ENCODE measurements around the gene OXNAD1.

OXNAD1 gene

DNA sequence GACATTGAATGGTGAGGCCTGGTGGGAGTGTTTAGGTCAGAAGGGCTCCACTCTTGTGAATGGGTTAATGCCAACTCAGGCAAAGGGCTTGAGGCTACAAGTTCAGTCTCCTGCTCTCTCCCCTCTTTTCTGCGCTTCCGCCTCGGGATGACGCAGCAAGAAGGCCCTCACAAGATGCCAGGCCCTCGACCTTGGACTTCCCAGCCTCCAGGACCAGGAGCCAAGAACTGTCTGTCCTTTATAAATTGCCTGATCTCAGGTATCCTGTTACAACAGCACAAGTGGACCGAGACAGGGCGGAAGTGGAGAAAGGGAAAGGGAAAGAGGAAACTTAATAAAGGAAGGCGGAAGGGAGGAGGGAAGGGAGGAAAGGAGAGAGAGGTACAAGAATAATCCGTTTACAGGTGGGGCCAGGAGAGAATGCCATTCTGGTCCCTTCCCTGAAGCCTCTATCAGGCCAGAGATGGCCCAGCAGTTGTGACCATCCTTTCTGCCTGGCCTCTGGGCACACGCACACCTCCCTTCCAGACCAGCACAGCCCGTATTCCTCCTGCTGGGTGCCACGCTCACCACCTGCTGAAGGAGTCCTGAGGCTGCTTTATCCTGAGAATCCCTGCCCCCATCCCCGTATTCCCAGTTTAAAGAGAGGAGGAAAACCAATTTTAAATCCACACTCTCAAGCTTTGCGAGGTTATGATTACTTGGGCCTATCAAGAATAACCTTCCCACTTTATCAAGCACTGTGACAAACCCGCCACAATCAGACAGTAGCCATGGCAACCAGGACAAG, 64.2 kb downstream of the OXNAD1 start:
- TF ChIP-seq ZNF274 (IDR thresholded peaks at IDR 0.05; ENCODE audit: low read depth, low read length) = no peak

DNA sequence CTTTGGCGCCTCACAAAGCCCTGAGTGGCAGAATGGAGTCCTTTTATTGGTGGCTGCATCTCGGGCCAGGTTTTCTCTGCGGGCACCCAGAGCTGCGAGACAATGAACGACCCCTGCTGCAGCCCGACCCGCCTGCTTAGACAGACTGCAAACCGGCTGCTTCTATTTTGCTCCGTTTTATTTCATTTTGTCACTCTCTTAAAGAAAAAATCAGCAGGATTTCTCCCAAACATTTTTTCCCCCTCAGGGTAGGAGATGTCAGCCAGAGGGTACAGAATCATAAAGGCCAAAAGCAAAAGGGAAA, 64.8 kb downstream of the OXNAD1 start:
- no peak for TF ChIP-seq ZNF274 (IDR thresholded peaks at IDR 0.05; ENCODE audit: low read depth, low read length)
- no peak overlapping the region for H3K4me3 ChIP-seq (ENCODE audit: low read length)

More for the DNA sequence above, 64.2 kb downstream of the OXNAD1 start:
- H3K4me3 ChIP-seq (ENCODE audit: low read length) = no peak overlapping the region

- no peak for TF ChIP-seq ZNF274 (IDR thresholded peaks at IDR 0.05; ENCODE audit: low read depth, low read length)
- H3K4me3 ChIP-seq (ENCODE audit: low read length) = no peak overlapping the region
Measured at GRCh38 chr3:16330351-16330750, 65.3 kb downstream of the OXNAD1 start.

DNA sequence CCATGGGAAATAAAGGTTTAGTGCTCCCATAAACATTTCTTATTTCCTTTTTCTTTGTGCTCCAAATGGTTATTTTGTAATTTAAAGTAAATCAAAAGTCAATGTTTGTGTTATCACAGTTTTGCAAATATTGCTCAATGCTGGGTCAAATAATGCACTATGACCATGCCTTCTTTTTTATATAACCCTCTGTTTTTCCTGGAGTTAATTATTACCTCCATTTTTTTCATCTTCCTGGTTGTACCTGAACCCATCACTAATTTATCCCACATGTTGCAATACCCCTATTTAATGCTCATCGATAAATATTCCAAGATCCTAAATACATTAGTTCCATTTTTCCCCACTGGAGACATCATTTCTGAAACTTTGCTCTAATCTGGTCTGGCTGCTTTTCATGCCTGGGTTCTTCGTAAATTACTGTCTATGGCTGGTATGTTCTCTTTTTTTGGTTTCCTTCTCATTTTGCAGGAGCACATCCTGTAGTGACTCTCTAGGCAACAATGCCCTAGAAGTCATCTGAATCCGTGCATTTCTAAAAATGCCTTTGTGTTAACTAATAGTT, 66.4 kb downstream of the OXNAD1 start:
- no peak for TF ChIP-seq ZNF274 (IDR thresholded peaks at IDR 0.05; ENCODE audit: low read depth, low read length)
- H3K4me3 ChIP-seq (ENCODE audit: low read length) = no peak overlapping the region

- H3K4me3 ChIP-seq (ENCODE audit: low read length) = no peak overlapping the region
- no peak for TF ChIP-seq ZNF274 (IDR thresholded peaks at IDR 0.05; ENCODE audit: low read depth, low read length)
Measured at GRCh38 chr3:16332904-16333426, 68.0 kb downstream of the OXNAD1 start.

GRCh38 chr3:16334909-16335308, 69.9 kb downstream of the OXNAD1 start:
- TF ChIP-seq ZNF274 (IDR thresholded peaks at IDR 0.05; ENCODE audit: low read depth, low read length) = no peak

GRCh38 chr3:16335333-16335732, 70.3 kb downstream of the OXNAD1 start:
- TF ChIP-seq ZNF274 (IDR thresholded peaks at IDR 0.05; ENCODE audit: low read depth, low read length) = no peak
- H3K4me3 ChIP-seq (ENCODE audit: low read length) = no peak overlapping the region

More at GRCh38 chr3:16334909-16335308, 69.9 kb downstream of the OXNAD1 start:
- H3K4me3 ChIP-seq (ENCODE audit: low read length) = no peak overlapping the region

GRCh38 chr3:16335772-16336645, 71.0 kb downstream of the OXNAD1 start:
- H3K4me3 ChIP-seq (ENCODE audit: low read length) = no peak overlapping the region
- TF ChIP-seq ZNF274 (IDR thresholded peaks at IDR 0.05; ENCODE audit: low read depth, low read length) = no peak

GRCh38 chr3:16336825-16337224, 71.8 kb downstream of the OXNAD1 start:
- no peak overlapping the region for H3K4me3 ChIP-seq (ENCODE audit: low read length)
- no peak for TF ChIP-seq ZNF274 (IDR thresholded peaks at IDR 0.05; ENCODE audit: low read depth, low read length)

DNA sequence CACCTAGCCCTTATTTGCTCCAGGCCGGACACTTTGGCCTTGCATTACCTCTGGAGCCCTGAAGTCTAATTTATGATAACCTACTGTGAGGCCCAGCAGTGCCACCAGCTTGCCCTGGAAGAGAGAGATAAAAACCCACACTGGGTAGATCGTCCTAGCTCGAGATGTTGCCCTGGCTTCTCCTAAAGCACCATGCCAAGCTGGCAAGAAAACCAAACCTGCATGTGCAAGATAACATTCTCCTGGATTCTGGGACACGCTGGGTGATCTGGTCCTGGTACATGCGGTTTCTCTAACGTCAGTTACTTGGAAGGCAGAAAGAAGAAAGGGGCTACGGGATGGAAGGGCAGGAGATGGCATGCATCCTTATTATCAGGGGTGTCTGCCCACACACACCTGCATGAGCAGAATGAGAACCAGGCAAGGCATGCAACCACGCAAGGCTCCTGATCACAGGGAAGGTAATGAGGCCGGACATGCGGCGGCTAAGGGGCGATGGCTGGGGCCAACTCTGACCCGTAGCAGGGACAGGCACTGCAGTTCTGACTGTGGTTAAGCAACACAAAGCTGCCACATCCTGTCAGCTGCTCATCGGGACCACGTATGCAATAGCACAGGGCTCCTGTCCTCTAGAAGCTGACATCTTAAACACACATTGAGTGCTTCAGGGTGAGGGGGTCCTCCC, 73.0 kb downstream of the OXNAD1 start:
- no peak overlapping the region for H3K4me3 ChIP-seq (ENCODE audit: low read length)
- TF ChIP-seq ZNF274 (IDR thresholded peaks at IDR 0.05; ENCODE audit: low read depth, low read length) = no peak

DNA sequence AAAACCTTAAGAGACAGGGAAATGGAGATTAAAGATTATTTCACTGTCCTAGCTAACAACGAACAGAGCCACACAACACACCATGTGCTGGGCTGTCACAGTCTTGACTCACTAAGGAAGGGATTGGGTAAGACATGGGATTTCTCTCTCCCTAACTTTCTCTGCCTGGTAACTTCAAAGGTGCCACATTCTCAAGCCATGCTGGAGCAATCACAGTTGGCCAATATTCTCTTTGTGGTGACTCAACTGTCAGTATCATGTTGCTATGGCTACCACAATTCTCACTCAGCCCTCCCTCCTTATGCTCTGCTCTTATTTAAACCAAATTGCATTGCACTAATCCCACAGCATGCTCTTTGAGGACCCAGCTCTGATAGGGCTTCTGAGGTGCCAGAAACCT, 74.0 kb downstream of the OXNAD1 start:
- no peak for TF ChIP-seq ZNF274 (IDR thresholded peaks at IDR 0.05; ENCODE audit: low read depth, low read length)
- H3K4me3 ChIP-seq (ENCODE audit: low read length) = no peak overlapping the region

DNA sequence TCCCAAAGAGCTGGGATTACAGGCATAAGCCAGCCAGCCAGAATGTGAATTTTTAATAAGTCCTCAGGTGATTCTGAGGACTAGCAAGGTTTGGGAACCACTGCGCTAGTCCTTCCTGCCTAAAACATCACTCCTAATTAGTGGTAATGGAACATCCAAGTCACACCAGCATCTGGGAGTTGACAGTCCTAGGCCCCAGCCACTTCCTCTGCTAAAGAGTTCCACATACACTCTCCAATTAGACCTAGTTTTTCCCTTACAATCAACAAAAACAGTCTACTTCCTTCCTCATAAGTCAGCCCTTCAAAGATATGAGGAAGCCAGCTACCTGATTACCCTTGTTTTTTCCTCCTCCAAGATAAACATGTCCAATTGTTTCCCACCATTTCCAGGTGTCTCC, 78.1 kb downstream of the OXNAD1 start:
- H3K4me3 ChIP-seq (ENCODE audit: low read length) = no peak overlapping the region
- no peak for TF ChIP-seq ZNF274 (IDR thresholded peaks at IDR 0.05; ENCODE audit: low read depth, low read length)

DNA sequence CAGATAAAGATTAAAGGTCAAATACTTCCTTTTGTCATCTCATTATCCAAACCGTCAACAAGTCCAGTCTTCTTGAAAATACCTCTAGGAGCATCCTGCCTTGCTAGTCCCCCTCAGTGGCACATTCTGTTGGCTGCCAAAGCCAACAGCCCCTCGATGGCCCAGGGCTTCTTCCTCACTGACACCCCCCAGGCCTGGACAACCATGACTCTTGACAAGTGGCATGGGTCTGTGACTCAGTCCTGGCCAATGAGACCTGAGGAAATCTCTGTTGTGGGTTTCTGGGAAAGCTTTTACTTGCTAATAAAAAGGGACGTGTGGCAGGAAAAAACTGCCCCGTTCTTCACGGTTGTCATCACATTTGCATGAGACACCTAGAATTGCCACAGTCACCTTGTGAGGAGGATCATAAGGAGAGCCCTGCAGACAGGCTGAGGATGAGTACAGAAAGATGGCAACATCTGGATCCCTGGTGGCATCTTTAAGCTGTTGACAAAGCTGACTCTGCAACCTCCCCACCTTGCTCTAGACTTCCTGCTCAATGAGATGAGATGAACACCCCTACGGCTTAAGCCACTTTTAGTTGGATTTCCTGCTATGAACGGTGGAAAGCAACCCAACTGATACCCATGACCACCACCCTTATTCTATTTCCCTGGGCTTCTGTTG, 81.5 kb downstream of the OXNAD1 start:
- TF ChIP-seq ZNF274 (IDR thresholded peaks at IDR 0.05; ENCODE audit: low read depth, low read length) = no peak
- no peak overlapping the region for H3K4me3 ChIP-seq (ENCODE audit: low read length)

All from GM08714 (cell line).